Activated T-helper 9 cell treated with anti-CD3 and anti-CD28 coated beads, Interleukin-2, amount 50 U/mL, for 16 hours (primary cell): ENCODE results near the gene GSTT4.
"Not testable (repeated sequence)": the region's sequence is repeated elsewhere in the genome, so short reads cannot be mapped to it uniquely, and the experiment has no call there.

Source experiments
- DNase-seq: peaks from one replicate; pipeline ENCODE4 v3.0.0-alpha.2; 2020; ENCODE audit warnings: low read depth

The GSTT4 gene

DNA sequence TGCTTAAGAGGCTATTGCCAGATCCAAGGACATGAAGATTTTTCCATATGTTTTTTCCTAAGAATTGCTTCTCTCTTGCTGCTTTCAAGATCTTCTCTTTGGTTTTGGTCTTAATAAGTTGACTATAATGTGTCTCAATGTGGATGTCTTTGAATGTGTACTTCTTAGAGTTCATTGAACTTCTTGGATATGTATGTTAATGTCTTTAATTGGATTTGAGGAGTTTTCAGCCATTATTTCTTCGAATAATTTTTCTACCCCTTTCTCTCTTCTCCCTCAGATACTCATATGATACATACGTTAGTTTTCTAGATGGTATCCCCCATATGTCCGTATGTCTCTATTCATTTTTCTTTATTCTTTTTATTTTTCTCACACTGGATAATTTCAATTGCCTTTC, 19.1 kb upstream of the GSTT4 start:
- DNase-seq: no peak

DNA sequence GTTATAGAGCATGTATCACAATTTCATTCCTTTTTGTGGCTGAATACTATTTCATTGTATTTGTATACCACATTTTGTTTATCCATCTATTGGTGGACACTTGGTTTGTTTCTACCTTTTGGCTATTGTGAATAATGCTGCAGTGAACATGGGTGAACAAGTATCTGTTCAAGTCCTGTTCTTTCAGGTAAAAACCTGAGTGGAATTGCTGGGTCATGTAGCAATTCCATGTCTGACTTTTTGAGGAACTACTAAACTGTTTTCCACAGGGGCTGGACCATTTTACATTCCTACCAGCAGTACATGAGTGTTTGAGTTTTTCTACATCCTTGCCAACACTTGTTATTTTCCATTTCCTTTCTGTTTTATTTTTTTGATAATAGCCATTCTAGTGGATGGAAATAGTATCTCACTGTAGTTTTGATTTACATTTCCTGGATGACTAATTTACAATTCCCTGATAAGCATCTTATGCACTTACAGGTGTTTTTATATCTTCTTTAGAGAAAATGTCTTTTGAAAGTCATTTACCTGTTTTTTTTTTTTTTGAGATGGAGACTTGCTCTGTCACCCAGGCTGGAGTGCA, 18.0 kb upstream of the GSTT4 start:
- DNase-seq: no peak

DNA sequence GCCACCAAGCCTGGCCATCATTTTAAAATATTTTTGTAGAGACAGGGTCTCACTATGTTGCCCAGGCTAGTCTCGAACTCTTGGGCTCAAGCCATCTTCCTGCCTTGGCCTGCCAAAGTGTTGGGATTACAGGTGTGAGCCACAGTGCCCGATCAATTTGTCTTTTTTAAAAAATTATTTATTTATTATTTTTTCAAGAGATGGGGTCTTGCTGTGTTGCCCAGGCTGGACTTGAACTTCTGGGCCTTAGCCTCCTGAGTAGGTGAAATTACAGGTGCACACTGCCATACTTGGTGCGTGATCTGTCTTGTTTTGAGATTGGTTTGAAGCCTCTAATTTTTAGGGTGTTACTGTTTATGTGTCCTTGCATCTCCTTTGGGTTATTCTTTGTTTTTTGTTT, 16.1 kb upstream of the GSTT4 start:
- no peak for DNase-seq

DNA sequence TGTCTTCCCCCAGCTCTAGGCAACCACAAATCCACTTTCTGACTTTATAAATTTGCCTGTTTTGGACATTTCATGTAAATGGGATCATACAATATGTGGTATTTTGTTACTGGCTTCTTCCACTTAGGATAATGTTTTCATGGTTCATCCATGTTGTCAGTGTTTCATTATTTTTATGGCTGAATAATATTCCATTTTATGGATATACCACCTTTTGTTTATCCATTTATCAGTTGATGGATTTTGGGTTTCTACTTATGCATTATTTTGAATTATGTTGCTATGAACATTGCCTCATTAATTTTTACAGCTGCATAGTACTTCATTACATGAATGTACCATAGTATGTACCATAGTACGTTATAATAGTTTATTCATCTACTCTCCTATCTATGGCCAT, 10.9 kb upstream of the GSTT4 start:
- DNase-seq: no peak

DNA sequence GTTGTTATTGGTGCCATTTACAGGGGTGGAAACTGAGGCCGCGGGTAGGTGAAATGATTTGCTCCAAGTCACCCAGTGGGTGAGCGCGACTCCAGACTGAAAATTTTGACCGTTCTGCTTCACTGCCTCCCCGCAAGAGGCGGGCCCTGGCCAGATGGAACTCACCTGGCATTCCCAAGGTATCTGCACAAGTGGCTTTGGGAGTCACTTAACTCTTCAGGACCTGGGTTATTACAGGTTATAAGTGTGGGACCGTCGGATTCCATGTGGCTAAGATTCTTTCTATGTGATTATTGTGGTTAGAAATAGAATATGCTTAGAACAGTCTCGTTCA, 6.4 kb upstream of the GSTT4 start:
- no peak for DNase-seq

DNA sequence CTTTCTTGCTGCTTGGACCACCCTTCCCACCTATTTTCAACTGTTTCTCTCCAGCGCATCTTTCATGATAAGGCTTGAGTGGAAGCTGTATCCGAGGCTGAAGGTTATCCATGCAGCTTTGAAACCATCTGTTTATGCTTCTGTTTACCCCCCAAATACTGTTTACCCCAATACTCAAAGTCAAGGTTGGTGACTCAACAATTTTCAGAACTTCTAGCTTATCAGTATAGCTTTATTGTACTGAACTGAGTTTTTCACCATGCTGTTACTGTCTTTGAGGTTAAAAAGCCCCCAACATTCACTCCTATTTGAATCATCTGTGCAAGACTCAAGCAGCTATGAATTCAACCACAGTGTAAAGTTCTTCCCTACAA, 4.8 kb upstream of the GSTT4 start:
- DNase-seq: no peak

DNA sequence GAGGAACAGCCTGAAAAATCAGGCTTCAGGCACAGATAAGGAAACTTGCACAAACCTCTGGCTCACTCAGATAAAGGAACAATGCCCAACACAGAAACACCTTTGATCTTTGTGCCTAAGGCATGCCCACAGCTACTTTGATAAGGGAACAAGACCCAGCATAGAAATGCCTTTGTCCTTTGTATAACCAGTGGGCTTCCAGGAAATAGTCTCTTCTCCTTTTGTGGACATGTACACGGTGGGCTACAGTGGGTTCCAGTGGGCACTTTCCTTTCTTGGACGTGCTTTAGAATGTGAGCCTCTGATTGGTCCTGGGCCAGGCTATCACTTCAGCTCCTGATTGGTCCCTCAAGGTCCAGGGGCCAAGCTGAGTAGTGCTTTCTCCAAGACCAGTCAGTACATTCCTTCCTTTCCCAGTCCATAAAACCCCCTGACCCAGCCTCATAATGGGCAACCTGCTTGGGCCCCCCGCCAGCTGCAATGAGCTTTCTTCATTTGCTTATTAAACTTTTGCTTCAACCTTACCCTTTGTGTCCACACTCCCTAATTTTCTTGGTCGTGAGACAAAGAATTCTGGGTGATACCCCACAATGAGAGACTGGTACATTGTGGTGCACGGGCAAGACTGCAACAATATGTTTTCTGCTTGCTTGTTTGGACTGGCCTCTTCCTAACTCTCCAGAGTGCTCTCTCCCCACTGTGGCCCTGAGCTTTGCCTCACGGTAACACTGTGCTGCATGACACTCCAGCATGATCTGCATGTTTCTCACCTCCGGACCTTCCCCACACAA, 4.2 kb upstream of the GSTT4 start:
- DNase-seq: no peak

DNA sequence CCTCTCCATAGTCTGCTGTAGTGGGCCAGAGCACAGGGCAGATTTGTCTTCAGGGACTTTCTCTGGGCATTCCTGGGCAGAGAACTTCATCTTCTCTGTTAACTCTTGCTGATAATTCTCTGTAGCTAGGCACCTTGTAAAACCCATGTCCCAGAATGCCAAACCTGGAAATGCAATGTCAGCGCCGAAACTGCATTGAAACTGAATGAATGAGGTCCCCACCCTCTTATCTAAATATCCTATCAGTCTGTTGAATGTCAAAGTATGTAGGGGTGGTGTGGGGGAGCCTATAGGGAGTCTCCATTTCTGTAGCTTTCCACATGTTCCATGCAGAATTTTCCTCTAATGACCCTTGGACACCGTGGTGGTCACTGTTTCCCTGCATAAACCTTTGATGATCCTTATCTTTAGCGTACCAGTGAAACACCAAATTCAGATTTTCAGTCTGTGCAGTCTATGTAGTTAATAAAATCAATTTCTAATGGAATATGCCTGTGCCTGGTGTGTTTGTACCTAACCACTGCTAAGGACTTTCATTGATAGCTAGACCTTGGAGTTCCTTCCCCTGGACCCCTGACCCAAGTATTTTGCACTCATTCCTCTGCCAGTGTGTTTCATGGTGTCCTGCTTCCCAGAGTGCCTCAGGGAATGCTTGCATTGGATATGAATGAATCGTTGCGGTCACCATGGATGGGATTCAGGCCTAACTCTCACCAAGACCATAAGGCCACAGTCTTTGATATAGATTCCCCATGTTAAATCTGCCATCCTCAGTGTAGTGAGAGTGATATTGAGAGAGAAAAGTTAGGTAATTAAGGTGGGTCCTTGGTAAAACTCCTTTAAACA, 3.4 kb upstream of the GSTT4 start:
- no peak for DNase-seq

DNA sequence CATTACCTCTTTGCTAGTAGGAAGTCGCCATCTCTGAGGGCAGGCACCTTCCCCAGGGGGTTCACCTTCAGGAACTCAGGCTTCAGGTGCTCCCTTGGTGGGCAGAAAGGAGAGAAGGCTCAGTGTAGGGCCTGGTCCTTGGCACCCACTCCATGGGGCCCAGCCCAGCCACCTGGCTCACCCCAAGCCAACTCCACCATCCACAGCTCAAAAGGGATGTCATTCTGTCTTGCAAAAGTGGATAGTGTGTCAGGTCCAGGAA, 2.7 kb upstream of the GSTT4 start:
- DNase-seq: no peak

DNA sequence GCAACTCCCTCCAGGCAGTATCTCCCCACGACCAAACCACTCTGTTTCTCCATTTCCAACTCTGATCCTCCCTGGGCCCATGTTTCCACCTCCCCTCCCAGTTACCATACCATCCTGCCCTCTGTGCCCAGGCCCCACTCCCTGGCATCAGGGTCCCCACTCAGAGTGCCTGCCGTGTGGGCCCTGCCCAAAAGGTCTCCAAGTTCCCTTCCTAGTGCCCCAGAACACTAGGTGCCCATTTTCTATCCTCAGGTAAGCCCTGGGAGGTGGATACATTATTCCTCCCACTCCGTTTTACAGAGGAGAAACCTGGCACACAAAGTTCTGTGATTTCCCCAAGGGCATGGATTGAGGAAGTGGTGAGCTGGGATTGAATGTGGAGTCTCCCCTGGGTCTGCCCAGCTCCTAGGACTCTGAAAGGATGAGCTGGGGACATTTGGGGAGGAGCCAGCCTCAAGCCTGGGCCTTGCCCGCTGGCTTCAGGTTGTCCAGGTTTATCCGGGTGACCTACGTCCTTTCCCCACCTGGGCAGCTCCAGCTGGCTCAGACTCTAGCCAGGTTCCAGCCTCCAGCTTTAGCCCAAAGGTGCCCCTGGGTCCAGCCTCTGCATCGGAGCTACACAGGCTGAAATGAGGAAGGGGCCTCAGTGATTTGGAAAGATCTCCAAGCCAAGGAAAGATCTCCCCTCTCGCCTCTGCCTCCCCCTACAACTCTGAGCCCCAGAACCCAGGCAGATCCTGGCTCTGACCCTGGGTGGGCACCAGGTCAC, 2.2 kb upstream of the GSTT4 start:
- DNase-seq: no peak

DNA sequence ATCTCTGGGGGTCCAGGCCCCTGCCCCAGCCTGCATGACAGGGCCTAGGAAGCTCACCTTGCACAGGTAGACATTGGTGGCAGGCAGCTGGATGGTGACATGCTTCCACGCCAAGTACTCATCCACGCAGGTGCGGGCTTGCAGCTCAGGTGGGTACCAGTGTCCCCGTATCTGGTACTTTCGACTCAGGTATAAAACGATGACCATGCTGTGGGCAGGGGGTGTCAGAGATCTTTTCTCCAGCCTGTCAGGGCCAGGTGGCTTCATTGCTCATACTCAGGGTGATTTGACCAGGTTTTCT, 1.6 kb upstream of the GSTT4 start:
- no peak for DNase-seq

DNA sequence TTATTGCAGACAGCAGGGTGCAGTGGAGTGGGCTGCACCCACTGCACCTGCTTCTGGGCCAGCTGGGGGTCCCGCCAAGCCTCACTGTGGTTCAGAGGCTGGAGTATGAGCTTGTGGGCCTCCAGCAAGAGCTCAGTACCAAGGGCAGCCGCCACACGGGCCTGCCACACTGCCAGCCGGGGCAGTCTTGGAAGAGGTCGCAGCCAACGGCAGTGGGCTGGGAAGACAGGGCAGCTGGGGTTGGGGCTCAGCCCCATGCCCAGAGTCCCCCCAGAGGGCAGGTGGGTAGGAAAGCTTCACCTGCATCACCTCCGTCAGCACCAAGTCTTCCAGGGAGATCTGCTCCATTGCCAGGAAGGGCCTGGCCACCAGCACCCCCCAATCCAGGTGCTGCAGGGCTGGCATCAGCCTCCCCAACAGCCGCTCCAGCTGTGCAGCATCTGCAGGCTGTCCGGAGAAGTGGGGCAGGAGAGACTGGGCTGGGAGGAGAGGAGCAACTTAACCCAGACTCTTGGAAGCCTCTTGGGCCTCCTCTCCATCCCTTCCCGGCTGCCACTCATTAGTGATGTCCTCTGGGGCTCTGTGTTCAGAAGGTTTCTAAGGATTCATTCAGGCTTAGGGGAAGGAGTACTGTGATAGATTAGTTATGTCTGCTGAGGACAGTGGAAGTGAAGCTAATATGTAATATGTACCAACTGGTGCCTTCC, 1.1 kb upstream of the GSTT4 start:
- DNase-seq: no peak

DNA sequence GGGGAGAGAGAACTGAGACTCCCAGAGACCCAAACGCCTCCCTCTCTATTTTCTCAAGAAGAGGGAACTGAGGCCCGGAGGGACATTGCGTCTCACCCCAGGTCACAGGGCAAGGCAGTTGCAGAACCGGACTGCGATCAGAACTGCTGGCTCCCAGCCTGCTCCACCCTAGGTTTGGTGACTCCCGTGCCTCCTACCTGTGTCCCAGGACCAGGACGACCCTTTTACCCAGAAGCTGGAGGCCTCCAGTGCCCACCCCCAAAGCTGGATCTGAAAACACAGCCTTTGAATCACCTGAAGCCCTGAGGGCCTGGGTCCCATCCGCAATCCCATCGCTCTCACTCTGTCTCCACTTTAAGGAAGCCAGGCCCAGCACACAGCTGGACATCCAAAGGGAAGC, 1.4 kb downstream of the GSTT4 start:
- no peak for DNase-seq

DNA sequence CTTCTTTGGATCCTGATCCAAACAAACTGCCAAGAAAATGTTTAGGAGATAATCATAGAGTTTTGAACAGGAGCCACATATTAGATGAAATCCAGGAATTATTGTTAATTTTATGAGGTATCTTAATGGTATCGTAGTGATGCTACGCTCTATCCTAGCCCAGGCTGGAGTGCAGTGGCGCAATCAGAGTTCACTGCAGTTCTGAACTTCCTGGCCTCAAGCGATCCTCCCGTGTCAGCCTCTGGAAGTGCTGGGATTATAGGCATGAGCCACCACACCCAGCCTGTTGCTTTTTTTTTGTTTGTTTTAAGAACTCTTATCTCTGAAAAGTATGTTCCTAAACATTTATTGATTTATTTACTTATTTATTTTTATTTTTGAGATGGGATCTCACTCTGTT, 2.4 kb downstream of the GSTT4 start:
- no peak for DNase-seq

DNA sequence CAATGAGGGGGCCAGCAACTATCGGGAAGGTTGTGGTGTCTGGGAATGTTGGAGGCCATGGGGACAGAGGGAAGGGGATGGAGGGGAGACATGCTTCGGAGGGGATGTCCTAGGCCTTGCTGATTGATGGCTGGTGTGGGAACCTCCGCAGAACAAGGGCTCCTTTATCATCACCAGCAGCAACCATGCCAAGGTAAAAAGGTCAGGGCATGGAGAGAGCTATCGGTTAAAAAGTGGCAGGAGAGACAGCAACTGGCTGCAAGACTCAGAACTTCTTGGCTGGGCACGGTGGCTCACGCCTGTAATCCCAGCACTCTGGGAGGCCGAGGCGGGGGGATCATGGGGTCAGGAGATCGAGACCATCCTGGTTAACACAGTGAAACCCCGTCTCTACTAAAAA, 3.0 kb downstream of the GSTT4 start:
- no peak for DNase-seq

DNA sequence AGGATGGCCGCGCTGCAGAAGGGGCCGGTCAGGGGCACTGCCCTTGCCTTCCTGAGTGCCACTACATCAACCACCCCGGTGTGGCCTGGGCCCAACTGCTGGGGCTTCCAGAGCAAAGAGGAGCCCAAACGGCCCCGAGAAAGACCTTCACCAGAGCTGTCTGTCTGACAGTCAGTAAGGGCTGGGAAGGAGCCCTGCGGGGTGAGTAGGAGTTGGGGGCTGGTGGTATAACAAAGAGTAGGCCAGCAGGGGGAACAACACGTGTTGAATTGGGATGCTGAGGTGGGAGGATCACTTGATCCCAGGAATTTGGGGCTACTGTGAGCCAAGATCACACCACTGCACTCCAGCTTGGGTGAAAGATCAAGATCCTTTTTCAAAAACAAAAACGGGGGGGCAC, 3.9 kb downstream of the GSTT4 start:
- DNase-seq: no peak

DNA sequence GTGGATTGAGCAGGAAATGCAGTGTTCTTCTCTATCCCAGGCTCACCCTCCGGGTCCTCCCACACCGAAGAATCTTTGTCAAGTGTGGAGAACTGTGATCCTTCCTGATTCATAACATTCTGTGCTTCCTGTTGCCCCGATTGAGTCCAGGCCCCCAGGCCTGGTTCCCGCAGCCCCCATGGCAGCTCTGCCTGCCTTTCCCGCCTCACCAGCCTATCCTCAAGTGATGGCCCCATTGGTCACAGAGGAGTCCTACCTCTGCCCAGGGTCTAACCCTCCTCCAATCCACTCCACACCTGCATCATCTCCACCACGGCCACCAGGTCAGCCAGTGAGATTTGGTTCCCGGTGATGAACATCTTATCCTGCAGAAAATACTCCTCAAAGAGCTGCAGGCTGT, 5.5 kb downstream of the GSTT4 start:
- not testable (repeated sequence) for DNase-seq

DNA sequence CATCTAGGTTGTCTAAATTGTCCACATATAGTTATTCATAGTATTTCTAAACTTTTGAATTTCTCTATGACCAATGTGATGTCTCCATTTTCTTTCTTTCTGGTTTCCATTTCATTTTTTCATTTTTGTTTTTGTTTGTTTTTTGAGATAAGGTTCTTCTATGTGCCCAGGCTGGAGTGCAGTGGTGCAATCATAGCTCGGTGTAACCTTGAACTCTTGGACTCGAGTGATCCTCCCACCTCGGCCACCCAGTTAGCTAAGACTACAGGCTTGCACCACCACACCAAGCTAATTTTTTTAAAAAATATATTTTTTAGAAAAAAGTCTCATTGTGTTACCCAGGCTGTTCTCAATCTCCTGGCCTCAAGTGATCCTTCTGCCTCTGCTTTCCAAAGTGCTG, 8.2 kb downstream of the GSTT4 start:
- DNase-seq: no peak

DNA sequence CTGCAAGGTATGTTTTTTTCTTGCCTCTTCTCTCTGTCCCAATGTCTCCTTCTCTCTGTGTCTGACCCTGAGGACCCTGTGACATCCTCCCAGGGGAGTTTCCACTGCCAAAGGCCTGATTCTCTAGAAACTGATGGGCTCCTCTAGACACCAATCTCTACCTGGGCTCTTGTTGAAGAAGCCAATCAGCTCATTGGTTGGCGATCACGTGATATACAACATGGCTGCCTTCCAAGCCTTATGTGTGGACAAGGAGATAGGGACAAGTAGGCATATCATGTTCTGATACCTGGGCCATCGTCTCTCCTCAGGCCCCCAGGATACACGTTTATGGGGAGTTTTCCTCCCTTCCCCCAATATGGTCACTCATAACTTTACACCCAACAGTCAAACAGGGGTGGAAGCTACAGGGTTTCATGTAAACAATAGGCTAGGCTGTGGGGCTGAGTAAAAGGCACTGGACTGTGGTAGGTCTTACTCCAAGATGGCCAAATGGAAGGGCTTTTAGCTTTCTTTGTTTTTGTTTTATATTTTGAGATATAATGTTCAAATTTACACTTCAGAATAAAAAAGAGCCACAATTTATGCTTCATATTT, 11.6 kb downstream of the GSTT4 start:
- not testable (repeated sequence) for DNase-seq

DNA sequence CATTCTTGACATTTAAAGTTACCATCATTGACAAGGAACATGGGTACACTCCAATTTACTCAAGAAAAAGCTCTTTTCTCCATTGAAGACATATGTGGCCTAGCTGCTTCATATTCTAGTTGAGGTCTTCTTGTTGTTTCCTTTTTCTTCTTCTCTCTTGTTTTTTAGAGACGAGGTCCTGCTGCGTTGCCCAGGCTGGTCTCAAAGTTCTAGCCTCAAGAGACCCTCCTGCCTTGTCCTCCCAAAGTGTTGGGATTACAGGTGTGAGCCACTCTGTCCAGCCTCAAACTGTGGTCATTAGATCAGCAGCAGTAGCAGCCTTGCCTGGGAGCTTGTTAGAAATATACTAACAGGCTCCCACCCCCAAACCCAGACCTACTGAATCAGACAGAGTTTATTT, 12.2 kb downstream of the GSTT4 start:
- DNase-seq: not testable (repeated sequence)

DNA sequence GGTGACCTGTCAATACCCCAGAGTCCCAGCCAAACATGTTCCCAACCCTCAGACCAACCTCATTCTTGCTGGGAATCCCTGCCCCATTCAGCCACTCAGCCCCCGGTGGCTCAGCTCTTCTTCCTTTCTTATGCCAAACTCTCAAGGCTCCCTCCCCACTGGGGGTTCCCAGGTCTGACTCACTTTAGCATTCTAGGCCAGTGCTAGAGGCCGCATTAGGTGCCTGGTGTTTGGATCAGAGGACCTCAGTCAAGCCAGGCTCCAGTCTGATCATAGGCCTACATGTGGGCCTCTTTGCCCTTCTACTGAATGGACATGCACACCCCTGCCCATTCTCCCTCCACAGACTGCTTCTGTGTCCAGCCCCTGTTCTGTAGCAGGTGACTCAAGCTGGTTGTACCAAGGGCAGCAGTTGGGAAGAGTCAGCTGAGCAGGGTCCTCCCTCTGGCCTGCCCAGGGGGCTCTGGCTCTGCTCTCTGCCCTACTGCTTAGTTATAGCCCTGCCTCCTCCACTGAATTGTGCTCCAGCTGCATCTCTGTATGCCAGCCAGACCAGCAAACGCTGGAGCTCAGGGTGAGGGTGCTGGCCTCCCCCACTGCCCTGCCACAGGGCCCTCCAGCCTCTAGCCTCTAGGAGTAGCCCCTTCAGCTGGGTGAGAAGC, 15.5 kb downstream of the GSTT4 start:
- not testable (repeated sequence) for DNase-seq
